HG03135 (cell line): ENCODE data around the gene PRCC.

Source experiments
- ATAC-seq: cut with Tn5 transposase; IDR thresholded peaks from one replicate; pipeline ENCODE4 v1.9.1; 2021; ENCODE audit warnings: mild to moderate bottlenecking, moderate library complexity; ENCODE audit not compliant: unreplicated experiment

PRCC gene

DNA sequence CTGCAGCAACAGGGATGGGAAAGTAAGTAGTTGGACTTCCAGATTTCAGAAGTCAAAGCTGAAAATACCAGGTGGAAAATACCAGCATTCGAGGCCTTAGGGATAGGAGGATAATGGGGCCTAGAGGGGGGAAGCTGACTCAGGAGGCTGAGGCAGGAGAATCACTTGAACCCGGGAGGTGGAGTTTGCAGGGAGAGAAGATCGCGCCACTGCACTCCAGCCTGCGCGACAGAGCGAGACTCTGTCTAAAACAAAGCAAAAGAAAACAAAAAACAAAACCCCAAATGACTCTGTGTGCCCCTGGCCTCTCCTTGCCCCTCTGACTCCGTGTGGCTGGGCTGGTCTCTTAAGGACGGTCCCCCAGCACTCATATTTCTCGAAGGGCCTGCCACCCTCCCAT, 46.0 kb downstream of the PRCC start:
- ATAC-seq, result no peak

DNA sequence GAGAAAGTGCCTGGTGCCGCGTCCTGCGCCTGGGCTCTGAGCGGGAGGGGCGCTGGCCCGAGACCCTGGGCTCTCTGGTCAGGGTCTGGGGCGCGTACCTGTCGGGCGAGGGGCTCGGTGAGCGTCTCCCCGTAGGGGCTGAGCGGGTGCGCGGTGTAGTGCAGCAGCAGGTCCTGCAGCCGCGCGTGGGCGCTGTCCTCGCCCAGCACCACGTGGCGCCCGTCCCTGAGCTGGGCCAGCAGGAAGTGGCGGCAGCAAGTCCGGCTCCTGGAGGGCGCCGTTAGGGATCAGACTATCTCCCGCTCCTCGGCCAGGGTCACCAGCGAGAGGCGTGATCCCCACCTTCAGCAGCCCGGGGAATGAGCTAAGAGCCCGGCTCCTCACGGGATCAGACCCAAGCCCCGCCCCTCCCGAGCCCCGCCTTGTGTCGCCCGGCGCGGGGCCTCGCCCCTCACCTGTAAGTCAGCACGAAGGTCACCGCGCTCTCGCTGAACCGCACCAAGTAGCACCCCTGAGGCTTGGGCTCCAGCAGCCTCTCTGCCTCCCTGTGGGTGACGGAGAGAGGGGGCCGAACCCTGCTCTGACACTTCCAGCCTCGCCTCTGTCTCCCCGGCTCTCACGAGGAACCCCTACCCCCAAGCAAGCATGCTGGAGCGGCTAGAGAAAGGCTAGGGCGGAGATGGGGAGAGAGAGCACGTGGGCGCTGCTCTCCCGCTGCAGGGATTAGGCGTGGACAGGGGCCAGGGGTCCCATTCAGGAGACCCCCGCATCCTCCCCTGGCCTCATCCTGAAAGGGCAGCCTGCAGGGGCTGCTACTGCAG, 46.6 kb downstream of the PRCC start:
- ATAC-seq, result no peak

DNA sequence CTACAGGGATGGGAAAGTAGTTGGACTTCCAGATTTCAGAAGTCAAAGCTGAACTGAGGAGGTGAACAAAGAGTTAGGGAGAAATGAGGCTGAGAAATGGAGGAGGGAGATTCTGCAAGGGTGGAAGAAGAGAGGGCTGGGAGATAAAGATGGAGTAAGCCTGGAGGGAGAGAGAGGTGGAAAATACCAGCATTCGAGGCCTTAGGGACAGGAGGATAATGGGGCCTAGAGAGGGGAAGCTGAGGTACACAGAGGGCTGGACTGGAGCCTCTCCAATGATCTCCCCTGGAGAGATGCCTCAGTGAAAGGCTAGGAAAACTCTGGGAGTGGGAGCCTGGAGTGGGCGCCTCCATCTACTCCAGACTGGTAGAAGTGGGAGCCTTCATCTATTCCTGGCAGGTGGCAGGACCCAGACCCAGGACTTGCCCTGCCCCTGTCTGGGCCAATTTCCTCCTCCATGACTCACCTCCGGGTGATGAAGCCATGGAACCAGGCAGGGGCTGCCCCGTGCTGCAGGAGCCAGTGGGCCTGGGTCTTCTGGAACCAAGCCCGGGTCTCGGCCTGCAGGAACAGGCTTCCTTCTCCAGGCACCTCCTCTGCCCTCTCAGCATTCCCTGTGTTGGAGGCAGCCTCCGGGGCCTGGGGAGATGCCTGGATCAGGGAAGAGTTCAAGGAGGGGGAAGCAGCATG, 47.4 kb downstream of the PRCC start:
- ATAC-seq, result no peak

DNA sequence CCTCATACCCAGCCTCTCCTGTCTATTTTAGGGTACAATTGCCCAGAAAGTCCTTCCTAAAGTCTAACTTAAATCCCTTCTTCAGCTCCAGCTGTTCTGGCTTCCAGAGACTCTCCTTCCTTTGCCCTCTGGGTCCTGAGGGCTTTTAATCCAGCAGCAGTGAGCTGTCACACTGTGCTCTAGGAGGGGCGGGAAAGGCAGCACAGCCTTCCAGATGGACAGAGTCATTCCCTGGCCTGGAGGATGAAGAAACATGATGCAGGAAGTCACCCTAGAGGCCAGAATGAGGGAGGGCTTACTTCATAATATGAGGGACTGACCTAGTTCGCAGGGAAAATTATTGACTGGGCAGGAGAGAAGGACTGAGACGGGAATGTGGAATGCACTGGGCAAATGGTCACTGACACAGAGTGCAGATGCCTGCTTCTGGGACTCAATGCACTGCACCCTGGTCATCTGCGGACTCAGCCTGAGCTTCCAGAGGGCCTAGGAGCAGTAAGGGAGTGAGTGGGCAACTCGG, 48.0 kb downstream of the PRCC start:
- ATAC-seq, result no peak

DNA sequence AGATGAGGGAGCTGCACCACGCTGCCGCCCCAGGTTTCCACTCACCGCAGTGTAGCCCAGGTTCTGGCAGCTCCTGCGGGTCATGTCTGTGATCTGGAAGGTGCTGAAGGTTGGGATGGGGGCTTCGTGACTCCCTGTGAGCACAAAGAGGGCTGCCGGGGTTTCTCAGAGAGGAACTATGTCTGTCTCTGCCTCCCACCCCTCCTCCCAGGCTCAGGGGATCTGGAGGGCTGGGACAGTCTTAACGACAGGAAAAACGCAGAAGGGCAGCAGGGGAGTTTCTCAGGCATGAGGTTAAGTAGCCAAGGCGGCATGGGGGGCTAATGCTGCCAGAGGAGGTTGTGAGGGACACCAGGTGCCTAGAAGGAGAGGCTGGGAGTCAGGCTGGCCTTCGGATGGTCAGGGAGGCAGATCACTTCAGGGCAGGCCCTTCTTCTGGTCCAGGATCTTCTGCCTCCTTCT, 48.7 kb downstream of the PRCC start:
- ATAC-seq, result no peak

- peak; percentile 87 for ATAC-seq
Observed at GRCh38 chr1:156816561-156817328, 49.4 kb downstream of the PRCC start, which contains the start of gene SH2D2A. SH2D2A (minus strand) TSS chr1:156816848; CDS start chr1:156816708, 140 bp downstream.

- no peak for ATAC-seq
Observed at GRCh38 chr1:156821801-156822200, 54.5 kb downstream of the PRCC start.

GRCh38 chr1:156822680-156823079, 55.3 kb downstream of the PRCC start:
- ATAC-seq, result no peak

- ATAC-seq, result no peak
Observed at GRCh38 chr1:156823210-156823790, 56.0 kb downstream of the PRCC start.

- no peak for ATAC-seq
Observed at GRCh38 chr1:156826630-156827029, 59.3 kb downstream of the PRCC start.

- no peak for ATAC-seq
Observed at GRCh38 chr1:156828400-156829124, 61.2 kb downstream of the PRCC start.

DNA sequence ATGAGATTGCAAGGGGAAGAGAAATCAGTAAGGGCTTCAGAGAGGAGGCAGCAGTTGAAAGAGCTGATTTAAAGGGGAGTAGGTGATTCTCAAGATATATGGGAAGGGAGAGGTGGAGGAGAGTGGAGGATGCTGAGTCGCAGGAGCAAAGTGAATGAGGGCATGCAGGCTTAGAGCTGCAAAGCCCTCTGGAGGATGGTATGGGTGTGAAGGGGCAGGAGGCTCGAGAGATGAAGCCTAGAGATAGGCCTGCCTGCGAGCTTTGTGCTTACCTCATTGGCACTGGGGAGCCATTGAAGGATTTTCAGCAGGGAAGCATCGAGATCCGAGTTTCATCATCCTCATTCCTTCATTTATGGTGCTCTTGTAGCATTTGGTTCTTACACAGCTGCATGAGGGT, 65.1 kb downstream of the PRCC start:
- ATAC-seq, result no peak

- no peak for ATAC-seq
Observed at GRCh38 chr1:156833603-156834002, 66.3 kb downstream of the PRCC start.

GRCh38 chr1:156834322-156834721, 67.0 kb downstream of the PRCC start:
- ATAC-seq, result no peak

- no peak for ATAC-seq
Observed at GRCh38 chr1:156836041-156836654, 68.8 kb downstream of the PRCC start.

DNA sequence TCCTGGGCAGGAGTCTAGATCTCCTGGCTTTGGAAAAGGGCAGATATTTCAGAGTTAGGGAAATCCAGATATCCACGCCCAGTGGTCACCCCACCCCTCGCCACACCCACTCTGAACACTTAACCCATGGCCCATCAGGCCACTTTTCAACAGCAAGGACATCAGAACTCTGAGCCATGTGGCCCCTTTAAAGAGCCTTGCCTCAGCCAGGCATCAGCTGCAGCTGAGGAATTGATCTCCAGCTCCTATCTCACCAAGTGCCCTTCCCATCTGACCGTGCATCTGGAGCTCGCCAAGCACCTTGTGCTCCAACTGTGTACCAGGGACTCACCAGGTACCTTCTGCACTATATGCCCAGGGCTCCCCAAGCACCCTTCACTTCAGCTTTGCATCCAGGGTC, 69.6 kb downstream of the PRCC start:
- no peak for ATAC-seq

- no peak for ATAC-seq
Observed at GRCh38 chr1:156838972-156839371, 71.6 kb downstream of the PRCC start.

- no peak for ATAC-seq
Observed at GRCh38 chr1:156839426-156840109, 72.2 kb downstream of the PRCC start.
